Measurements from ENCODE around the gene SPOP.

SPOP gene

DNA sequence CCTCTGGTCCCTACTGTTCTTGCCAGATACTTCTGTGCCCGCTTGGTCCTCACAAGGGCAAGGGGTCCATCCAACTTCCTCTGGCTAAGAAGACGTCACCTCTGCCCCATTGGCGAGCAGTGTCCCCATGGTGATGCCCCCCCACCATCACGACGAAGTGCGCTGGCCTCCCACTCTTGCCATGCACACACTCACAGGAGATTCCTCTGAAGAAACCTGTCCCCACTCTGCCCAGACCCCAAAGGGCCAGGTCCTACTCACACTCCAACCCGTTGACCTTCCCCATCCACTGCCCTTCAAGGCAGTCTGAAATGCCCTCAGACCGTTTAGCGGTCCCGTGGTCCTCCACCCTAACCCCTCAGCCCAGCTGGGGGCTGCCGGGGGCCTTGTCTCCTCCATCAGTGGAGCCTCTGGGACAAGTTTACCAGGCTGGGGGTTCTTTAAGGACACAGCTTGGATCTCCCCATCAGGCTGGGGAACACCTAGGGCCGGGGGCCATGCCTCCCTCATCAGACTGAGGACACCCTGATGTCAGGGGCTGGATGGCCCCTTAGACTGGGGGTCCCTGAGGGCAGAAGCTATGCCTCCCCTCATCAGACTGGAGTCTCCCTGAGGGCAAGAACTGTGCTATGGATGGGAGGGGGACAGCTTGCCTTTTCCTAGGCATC is 95.7 kb downstream of the SPOP start:
- TF ChIP-seq, protein P1, sequence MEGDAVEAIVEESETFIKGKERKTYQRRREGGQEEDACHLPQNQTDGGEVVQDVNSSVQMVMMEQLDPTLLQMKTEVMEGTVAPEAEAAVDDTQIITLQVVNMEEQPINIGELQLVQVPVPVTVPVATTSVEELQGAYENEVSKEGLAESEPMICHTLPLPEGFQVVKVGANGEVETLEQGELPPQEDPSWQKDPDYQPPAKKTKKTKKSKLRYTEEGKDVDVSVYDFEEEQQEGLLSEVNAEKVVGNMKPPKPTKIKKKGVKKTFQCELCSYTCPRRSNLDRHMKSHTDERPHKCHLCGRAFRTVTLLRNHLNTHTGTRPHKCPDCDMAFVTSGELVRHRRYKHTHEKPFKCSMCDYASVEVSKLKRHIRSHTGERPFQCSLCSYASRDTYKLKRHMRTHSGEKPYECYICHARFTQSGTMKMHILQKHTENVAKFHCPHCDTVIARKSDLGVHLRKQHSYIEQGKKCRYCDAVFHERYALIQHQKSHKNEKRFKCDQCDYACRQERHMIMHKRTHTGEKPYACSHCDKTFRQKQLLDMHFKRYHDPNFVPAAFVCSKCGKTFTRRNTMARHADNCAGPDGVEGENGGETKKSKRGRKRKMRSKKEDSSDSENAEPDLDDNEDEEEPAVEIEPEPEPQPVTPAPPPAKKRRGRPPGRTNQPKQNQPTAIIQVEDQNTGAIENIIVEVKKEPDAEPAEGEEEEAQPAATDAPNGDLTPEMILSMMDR (IDR thresholded peaks at IDR 0.05; ENCODE audit: borderline replicate concordance, insufficient read depth, low read depth, low read length), result no peak

GRCh38 chr17:49581648-49581998 is 96.3 kb downstream of the SPOP start:
- TF ChIP-seq, protein P1 (IDR thresholded peaks at IDR 0.05; ENCODE audit: borderline replicate concordance, insufficient read depth, low read depth, low read length), result no peak
- no peak overlapping the region for H3K4me3 ChIP-seq (ENCODE audit: low read depth, low read length)

More for the DNA sequence above, 95.7 kb downstream of the SPOP start:
- H3K4me3 ChIP-seq (ENCODE audit: low read depth, low read length), result no peak overlapping the region

GRCh38 chr17:49580981-49581647 is 96.8 kb downstream of the SPOP start:
- H3K4me3 ChIP-seq (ENCODE audit: low read depth, low read length), result no peak overlapping the region
- TF ChIP-seq, protein P1 (IDR thresholded peaks at IDR 0.05; ENCODE audit: borderline replicate concordance, insufficient read depth, low read depth, low read length), result no peak

GRCh38 chr17:49580055-49580721 is 97.7 kb downstream of the SPOP start:
- TF ChIP-seq, protein P1 (IDR thresholded peaks at IDR 0.05; ENCODE audit: borderline replicate concordance, insufficient read depth, low read depth, low read length), result no peak
- H3K4me3 ChIP-seq (ENCODE audit: low read depth, low read length), result no peak overlapping the region

DNA sequence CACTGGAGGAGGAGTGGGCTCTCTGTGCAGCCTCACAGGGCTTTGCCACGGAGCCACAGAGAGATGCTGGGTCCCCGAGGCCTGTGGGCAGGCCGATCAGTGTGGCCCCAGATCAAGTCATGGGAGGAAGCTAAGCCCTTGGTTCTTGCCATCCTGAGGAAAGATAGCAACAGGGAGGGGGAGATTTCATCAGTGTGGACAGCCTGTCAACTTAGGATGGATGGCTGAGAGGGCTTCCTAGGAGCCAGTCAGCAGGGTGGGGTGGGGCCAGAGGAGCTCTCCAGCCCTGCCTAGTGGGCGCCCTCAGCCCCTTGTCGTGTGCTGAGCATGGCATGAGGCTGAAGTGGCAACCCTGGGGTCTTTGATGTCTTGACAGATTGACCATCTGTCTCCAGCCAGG is 98.4 kb downstream of the SPOP start:
- TF ChIP-seq, protein P1 (IDR thresholded peaks at IDR 0.05; ENCODE audit: borderline replicate concordance, insufficient read depth, low read depth, low read length), result no peak
- H3K4me3 ChIP-seq (ENCODE audit: low read depth, low read length), result no peak overlapping the region

DNA sequence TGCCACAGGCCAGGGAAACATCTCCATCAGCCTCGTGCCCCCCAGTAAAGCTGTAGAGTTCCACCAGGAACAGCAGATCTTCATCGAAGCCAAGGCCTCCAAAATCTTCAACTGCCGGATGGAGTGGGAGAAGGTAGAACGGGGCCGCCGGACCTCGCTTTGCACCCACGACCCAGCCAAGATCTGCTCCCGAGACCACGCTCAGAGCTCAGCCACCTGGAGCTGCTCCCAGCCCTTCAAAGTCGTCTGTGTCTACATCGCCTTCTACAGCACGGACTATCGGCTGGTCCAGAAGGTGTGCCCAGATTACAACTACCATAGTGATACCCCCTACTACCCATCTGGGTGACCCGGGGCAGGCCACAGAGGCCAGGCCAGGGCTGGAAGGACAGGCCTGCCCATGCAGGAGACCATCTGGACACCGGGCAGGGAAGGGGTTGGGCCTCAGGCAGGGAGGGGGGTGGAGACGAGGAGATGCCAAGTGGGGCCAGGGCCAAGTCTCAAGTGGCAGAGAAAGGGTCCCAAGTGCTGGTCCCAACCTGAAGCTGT is 98.9 kb downstream of the SPOP start:
- TF ChIP-seq, protein P1 (IDR thresholded peaks at IDR 0.05; ENCODE audit: borderline replicate concordance, insufficient read depth, low read depth, low read length), result no peak
- H3K4me3 ChIP-seq (ENCODE audit: low read depth, low read length), result no peak overlapping the region

Measured in GM12875 (cell line).